Epidermal melanocyte (primary cell): ENCODE data around the gene BEND7.
"Not testable (repeated sequence)": the region's sequence is repeated elsewhere in the genome, so short reads cannot be mapped to it uniquely, and the experiment has no call there.

Experiments
- DNase-seq: peaks from one replicate; pipeline ENCODE4 v3.0.0; 2011; ENCODE audit warnings: low spot score; ENCODE audit not compliant: insufficient read length

Gene BEND7

GRCh38 chr10:13481690-13482089 lies 47.1 kb downstream of the BEND7 start:
- DNase-seq, result no peak

DNA sequence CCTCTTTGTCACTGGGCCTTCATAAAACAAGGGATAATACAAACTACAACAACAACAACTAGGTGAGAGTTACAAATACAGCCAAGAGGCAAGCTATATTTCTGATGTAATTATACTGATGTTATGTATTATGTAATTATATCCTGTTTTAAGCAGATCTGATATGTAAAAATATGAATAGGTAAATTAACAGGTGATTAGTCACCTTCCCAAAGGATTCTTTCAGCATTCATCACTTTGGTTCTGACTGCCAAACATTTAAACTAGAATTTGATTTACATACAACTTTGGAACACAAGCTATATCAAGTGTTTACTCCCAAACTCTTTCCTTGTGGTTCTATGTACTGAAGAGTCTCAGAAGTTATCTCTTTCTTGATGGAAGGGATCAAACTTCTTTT lies 53.7 kb downstream of the BEND7 start:
- DNase-seq, result no peak

DNA sequence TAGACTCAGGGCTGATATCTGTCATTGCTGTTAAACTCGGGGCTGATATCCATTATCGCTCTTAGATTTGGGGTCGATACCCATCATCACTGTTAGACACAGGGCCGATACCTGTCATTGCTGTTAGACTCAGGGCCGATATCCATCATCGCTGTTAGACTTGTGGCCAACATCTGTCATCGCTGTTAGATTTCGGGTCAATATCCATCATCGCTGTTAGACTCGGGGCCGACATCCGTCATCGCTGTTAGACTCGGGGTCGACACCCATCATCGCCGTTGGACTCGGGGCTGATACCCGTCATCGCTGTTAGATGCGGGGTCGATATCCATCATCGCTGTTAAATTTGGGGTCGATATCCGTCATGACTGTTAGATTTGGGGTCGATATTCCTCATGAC lies 54.8 kb downstream of the BEND7 start:
- no peak for DNase-seq

DNA sequence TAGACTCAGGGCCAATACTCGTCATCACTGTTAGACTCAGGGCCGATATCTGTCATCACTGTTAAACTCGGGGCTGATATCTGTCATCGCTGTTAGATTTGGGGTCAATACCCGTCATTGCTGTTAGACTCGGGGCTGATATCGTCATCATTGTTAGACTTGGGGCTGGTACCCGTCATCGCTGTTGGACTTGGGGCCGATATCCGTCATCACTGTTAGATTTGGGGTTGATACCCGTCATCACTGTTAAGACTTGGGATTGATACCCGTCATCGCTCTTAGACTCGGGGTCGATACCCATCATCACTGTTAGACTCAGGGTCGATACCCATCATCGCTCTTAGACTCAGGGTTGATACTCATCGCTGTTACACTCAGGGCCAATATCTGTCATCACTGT lies 56.5 kb downstream of the BEND7 start:
- no peak for DNase-seq

- DNase-seq, result no peak
Observed at GRCh38 chr10:13470270-13470669, 58.5 kb downstream of the BEND7 start.

- DNase-seq, result no peak
Observed at GRCh38 chr10:13462551-13462950, 66.3 kb downstream of the BEND7 start.

DNA sequence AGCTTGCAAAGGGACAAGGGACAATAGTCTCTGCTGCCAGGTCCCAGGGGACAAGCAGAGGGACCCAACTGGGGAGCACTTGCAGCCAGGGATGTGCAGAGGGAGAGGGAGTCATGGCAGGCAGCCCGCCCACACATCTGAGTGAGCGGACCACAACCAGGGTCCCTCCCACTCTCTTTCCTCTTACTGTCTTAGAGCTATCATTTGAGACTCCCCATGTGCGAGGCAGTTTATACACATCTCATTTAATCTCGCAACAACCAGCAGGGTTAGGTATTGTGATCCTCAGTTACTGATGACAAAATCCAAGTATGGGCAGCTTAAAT lies 70.2 kb downstream of the BEND7 start:
- DNase-seq, result no peak

DNA sequence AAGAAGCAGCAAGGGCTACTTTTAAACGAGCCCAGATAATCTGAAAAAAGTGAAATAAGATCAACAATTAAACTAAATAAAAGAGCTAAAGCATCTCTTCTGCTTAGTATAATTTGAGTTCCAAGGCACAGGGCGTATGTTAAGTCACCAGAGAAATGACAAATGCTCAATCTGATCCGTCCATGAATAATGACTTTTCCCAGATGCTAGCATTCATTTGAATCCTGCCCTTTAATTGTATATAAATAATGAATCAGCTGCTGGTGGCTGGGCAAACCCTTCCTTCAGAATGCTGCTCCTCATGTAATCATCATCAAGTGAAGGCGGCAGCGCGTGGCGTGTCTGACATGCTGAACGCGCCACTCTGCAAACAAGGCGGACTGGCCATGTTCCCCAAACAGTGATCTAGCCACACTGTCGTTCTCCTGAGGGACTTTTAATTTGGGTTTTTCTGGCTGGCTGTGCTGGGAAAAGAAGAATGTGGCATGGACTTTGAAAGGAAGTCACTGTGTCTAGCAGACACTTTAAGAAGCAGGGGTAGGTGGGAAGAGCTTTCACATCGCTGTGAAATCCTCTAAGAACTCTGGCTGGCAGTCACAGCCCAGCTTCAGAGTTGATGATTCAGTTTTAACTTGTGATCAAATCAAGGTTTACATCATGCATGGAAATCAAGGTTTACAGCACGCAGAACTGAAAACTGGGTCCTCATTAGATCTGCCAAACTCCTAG lies 70.7 kb downstream of the BEND7 start:
- no peak for DNase-seq

DNA sequence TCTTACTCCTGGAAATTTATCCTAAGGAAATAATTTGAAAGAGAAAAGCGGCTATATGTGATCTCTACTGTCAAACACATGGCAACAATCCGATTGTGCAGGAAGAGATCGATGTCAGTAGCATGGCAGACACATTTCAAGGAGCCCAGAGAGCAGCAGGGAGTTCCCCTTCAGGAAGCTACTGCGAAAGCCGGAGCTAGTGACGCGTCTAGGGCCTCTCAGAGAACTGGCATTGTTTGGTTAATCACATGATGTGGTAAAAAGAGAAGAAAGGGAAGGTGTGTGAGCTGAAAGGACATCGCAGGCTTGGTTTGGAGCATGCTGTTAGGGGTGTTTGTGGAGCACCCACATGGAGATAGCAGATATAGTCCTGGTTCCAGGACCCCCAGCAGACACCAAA lies 74.9 kb downstream of the BEND7 start:
- no peak for DNase-seq

DNA sequence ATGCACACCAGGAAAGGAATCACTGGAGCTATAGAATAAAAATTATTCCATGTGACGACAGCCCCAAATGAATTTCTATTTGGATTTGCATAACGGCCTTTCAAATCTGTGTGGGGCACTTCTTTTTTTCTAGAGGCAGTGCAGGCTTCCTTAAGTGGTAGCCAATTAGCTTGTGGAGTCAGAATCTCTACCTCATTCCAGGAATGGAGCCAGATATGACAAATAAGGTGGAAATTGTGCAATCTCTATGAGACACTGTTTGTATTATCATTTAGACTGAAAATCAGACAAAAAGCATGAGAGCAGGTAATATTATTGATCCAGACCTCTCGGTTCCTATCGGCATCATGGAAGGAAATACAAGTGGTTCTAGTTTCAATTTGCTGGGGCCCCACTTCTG lies 78.7 kb downstream of the BEND7 start:
- DNase-seq, result no peak

- DNase-seq, result no peak
Observed at GRCh38 chr10:13449296-13449695, 79.5 kb downstream of the BEND7 start.

GRCh38 chr10:13448216-13448615 lies 80.6 kb downstream of the BEND7 start:
- no peak for DNase-seq

- no peak for DNase-seq
Observed at GRCh38 chr10:13445656-13446400, 83.0 kb downstream of the BEND7 start.

GRCh38 chr10:13441476-13441875 lies 87.3 kb downstream of the BEND7 start:
- DNase-seq, result no peak

DNA sequence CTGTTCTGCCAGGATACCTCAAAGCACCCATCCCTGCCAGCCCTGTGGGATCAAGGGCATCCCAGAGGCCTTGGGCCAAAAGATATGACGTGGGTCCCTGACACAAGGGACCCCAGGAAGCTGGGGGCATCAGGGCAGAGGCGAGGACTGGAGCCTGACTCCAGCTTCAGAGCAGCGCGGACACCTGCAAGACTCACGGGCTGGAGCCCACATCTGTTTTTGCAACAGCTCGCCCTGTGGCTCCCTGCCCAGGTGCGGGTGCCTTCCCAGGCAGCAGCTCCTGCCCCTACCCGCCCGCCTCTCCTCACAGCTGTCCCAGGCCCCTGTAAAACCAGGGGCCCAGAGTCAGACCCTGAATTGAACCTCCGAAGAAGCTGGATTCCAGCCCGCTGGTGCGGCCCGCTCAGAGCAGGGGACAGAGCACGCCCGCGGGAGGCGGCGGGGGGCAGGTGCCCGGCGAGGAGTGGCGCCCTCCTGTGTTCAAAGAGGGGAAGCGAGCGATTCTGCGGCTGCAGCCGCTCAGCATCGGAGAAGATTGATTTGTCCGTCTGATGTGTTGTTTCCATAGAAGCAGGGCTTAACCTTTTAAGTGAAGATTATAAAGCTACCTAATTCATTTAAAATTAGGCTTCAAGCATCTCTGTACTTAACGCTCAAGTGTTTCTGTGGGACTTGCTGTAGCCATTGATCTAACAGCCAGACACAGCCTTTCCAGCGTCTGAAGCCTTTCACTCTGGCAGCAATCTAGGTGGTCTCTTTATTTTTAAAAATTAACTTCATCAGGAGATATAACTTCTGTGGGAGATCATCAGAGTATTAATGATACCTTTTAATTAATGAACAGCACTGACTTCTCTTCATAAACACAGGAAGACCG lies 88.4 kb downstream of the BEND7 start:
- DNase-seq, result peak; percentile 38

DNA sequence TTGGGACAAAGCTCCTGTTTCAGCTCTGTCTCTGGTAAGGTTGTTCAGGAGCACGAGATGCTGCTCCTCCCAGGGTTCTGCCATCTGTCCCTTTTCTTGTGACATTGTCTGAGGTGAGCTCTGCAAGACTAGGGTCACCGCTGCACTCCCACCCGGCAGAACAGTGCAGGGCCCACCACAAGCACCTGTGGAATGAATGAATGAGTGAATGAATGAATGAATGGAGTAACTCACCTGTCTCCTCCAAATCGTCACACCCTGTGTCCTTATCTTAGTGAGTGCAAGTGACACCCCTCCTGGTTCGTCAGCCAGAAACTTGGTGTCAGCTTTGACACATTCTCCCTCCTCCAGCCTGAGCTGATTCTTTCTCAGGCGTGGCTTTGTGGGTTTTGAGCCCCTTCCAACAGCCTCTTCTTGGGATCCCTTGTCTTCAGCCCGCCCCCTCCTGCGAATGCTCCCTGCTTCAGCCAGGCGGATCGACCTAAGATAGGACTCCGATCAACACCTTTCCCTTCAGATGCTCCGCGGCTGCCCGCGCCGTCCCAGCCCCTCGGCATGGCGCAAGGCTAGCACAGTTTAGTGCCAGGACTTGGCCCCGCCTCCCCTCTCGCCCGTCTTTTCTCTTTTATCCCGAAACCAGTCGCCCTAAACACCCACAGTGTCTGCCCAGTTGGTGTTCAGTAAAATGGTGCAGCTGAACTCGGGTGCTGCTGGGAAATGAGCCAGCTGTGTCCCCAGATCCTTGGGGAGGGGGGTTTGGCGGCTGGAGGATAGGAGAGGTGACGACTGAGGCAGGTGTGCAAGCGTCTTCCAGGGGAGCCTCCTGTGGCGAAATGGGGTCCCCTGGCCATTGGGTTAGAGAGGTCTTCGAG lies 89.3 kb downstream of the BEND7 start:
- DNase-seq, result no peak

DNA sequence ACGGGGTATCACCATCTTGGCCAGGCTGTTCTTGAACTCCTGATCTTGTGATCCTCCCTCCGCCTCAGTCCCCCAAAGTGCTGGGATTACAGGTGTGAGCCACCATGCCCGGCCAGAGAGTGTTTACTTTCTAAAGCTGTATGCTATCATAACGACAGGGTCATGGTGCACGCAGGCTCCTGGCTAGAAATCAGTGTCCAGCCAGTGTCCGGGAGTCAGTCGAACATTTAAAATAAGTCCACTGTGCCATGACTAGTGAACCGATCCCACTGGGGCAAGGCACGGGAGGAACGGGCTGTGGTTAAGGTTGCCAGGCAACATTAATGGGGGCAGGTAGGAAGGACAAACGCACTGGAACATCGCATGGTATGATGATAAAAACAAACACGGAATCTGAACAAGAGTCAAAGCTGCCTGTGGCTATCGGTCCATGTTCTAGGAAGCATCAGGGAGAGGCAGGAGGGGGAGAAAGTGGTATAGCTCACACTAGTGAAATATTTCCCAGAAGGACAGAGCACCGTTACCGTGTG lies 91.7 kb downstream of the BEND7 start:
- no peak for DNase-seq

DNA sequence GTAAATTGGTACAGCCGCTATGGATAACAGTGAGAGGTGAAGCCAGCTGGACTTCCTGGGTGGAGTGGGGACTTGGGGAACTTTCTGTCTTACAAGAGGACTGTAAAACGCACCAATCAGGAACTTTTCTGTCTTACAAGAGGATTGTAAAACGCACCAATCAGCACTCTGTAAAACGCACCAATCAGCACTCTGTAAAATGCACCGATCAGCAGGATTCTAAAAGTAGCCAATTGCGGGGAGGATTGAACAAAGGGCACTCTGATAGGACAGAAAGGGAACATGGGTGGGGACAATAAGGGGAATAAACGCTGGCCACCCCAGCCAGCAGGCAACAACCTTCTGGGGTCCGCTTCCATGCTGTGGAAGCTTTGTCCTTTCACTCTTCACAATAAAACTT lies 100.9 kb downstream of the BEND7 start:
- not testable (repeated sequence) for DNase-seq

GRCh38 chr10:13425397-13425796 lies 103.4 kb downstream of the BEND7 start:
- no peak for DNase-seq

DNA sequence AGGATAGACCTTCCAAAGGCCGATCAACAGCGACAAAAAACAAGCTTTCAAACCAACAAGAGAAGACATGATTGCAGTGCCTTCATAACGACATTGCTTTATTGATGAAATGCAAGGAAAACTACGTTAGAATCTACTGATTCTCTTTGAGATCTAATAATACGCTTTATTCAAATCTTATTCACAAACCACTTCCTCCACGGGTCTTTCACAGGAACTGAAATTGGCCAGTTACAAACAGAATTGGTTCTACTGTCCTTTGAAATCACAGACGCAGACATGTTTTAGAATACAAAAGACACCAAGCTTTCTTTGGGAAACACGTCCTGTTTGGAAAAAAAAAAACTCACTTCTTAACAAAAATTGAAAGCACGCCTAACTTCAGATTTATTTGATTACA lies 106.0 kb downstream of the BEND7 start:
- DNase-seq, result no peak

GRCh38 chr10:13421382-13421917 lies 107.4 kb downstream of the BEND7 start:
- no peak for DNase-seq
